Activated CD8-positive, alpha-beta memory T cell treated with anti-CD3 and anti-CD28 coated beads for 1 hour (primary cell): Measurements from ENCODE around the gene PTGR2.
"Not testable (repeated sequence)": the region's sequence is repeated elsewhere in the genome, so short reads cannot be mapped to it uniquely, and the experiment has no call there.

Experiments
- DNase-seq, 2 donors: peaks; one replicate each; pipeline ENCODE4 v3.0.0-alpha.2; 2020; ENCODE audit warnings: low read depth in 1 of 2; ENCODE audit errors: extremely low read depth in 1 of 2

The PTGR2 gene

DNA sequence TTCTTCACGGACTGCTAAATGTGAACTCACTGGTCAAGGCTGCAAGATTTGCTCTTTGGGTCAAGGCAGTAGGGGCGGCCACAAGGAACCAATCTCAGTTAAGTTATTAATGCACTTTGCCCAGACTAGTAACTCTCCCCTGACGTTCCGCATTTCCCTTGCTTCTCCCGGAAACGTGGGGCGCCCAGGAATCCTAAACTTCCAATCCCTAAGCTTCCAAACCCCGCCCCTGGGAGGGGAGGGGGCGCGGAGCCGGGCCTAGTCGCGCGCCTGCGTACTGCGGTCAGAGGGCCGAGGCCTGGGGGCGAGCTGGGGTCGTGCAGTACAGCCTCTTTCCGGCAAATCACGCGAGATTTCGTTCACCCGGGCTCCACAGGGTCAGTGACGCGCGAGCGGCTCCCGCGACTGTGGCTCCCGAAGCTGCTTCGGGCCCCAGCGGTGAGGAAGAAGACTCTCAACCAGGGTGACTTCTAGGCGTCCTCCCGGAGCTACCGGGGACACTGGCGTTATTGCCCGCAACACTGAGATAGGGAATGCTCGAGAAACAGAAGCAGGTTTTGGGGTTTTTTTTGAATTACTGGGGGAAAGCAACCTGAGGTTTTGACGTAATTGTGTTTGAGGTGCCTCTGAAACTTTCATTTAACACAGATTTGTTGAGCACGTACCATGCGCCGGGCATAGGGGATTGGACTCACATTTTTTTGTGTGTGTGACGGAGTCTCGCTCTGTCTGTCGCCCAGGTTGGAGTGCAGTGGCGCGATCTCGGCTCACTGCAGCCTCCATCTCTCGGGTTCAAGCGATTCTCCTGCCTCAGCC lies at the start of gene PTGR2:
TSS of gene PTGR2 (plus strand) at position 265 of the 816 bp plus-strand sequence. CDS start 7,032 bp downstream, outside the sequence.
- peak; percentile 75 to 88 for DNase-seq

DNA sequence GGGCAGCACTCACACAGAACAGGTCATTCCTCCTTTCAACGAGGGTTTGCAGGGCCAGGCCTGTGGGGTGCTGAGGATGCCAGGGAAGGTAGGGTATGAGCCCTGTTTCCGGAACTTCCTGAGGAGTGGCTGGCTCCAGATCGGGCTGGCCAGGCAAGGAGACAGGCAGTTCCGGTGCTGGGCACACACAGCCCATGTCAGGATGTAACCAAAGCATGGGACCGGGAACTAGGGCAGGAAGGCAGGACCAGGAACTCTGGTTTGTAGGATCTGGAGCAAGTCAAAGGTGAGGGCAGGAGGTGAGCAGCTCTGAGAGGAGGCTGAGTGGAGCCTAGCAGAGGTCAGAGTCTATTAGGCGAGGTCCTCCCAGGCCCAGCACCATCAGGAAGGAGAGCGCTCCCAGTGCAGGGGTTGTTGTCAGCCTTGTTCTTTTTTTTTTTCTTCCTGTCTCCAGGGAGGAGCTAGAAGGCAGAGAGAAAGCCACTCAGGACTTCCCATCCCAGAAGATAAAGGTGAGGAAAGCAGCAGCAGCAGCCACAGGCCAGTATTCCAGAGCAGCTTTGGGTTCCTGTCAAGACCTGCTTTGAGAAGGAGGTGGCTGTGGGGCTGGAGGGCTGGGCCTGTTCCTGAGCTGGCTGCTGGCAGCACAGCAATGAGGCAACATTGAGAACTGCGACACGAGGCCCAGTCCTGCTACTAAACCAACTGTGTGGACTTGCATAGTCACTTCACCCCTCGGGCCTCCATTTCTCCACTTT lies 49.0 kb upstream of the PTGR2 start:
- no peak for DNase-seq

DNA sequence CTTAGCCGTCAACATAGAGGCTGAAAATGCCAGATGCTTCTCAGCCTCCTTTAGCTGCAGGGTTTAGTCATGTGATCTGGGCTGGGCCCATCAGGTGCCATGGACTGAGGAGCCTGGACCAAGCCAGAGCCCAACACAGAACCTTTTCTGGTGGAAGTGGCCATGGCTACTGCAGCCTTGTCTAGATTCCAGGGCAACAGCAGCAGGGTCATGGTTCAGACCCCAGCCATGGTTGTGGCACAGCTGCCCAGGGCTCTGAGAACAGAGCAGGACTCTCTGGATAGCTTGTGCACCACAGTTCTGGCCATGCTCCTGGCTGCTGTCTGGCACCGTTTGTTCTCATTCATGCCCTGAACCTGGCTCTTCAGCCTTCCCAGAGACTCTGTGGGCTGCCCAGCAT lies 47.0 kb upstream of the PTGR2 start:
- no peak for DNase-seq

DNA sequence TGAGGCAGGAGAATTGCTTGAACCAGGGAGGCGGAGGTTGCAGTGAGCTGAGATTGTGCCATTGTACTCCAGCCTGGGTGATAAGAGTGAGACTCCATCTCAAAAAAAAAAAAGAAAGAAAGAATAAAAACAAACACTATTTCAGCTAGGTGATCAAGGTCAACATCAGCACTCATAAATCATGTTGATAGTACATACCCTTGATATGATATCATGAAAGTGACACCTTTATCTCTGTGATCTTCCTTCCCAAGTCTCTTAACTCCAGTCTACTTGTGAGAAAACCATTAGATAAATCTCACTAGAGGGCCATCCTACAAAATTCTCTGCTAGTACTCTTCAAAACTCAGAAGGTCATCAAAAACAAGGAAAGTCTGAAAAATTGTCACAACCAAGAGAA lies 44.2 kb upstream of the PTGR2 start:
- DNase-seq: no peak

DNA sequence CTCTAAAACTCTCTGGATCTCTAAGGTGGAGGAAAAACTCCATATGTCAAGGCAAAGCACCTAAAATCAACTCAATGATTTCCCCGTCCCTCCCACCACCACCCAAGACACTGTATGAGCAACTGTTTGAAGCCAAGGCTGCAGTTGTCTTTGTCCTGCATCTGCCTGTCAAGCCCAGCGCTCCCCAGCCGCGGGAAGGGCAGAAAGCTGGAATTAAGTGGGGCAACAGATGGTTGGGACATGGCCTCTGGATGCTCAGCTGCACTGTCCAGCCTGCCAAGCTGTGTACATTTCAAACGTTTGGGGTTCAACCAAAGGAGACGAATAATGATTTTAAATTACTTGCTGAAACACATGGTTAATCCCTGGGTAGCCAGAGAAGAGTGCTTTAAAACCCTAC lies 42.2 kb upstream of the PTGR2 start:
- no peak for DNase-seq

DNA sequence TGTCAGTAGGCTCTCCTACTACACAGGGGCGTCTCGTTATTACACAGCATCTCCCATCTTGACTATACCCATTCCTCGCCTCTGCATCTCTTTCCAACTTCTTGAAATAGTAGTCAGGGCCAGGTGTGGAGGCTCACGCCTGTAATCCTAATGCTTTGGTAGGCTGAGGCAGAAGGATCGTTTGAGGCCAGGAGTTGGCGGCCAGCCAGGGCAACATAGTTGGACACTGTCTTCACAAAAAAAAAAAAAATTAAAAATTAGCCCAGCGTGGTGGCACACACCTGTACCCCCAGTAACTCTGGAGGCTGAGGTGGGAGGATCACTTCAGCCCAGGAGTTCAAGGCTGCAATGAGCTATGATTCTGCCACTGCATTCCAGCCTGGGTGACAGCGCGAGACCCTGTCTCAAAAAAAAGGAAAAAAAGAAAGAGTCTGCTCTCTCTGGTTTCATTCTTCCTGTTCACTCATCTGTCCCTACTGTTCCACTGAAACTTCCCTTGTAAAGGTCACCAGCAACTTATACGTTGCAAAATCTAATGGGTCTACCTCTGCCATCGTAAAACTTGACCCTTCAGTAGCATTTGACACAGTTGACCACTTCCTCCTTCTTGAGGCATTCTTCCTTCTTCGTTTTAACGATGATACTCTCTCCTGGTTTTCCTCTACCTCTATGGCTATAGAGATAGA lies 41.0 kb upstream of the PTGR2 start:
- no peak for DNase-seq

DNA sequence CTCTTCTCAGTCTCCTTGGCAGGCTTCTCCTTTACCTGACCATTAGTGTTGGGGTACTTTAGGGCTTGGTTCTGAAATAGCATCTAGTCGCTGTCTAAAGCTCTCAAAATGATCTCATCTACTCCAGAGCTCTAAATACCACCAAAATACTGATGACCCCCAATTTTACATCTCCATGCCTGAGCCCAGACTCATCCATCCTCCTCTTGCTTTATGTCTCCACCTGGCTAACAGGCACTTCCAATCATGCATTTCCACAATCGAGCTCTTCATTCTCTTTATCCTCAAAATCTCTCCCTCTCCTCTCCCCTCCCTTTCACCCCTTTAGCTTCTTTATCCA lies 40.5 kb upstream of the PTGR2 start:
- DNase-seq: no peak

DNA sequence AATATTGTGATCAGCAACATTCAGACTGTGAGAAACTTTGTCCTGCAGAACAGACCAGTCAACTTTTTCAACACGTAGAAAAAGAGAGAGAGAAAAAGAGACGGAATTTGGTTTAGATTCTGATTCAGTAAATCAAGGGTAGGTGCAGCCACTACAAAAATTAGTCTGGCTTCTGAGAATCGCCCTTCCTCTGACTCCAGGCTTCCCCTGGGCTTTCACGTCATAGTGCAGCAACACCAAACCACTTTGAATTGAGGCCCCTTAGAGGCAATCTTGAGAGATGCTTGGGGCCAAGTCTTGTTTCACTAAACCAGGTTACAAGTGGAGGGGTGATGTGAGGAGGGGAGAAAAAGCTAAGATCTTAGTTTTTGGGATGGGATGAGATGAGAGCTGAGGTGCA lies 37.5 kb upstream of the PTGR2 start:
- DNase-seq: no peak

DNA sequence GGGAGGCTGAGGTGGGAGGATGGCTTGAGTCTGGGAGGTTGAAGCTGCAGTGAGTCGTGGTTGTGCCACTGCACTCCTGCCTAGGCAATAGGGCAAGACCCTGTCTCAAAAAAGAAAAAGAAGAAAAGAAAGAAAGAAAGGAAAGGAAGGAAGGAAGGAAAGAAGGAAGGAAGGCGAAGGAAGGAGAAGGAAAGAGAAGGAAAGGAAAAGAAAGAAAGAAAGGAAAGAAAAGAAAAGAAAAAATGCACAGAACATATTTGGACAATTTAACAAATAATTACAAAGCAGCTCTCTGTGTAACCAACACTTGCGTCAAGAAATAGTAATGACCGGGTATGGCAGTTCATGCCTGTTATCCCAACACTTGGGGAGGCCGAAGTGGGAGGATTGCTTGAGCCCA lies 35.8 kb upstream of the PTGR2 start:
- DNase-seq: no peak

DNA sequence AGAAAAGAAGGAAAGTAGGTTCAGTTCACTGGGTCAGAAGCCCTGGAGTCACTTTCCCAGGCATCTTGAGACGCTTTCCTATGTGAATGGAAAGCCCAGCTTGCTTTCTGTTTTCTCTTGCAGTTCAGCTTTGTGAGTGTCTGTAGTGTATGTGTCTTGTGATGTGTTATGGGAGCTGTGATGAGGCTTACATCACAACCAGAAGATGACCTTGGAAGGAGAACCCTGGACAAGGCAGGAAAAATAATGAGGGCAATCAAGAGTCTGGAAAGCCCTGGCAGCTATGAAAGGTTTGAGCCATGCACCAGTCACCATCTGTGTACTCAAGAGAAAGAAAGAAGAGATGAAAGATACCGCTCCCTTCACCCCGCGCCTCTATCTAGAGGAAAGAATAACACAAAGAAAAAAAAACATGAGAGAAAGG lies 35.2 kb upstream of the PTGR2 start:
- DNase-seq: no peak

DNA sequence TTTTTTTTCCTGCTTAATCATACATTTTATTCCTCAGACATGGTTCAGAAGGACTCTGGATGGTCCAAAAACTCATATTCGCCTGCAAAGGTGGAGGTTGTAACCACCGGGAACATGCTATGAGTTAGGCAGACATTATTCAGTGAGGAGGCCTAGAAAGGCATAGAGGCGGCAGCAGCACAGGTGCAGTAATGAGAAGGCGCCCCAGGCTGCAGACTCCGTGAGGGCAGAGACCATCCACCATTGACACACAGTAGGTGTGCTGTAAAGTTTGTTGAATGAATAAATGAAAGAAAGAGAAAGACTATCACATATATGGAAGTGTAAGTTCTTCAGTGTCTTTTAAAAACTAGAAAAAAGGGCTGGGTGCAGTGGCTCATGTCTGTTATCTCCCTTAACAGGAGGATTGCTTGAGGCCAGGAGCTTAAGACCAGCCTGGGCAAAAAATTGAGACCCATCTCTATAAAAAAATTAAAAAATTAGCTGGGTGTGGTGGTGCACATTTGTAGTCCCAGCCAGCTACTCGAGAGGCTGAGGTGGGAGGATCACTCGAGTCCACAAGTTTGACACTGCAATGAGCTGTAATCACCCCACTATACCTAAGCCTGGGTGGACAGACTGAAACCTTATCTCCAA lies 34.5 kb upstream of the PTGR2 start:
- no peak for DNase-seq

DNA sequence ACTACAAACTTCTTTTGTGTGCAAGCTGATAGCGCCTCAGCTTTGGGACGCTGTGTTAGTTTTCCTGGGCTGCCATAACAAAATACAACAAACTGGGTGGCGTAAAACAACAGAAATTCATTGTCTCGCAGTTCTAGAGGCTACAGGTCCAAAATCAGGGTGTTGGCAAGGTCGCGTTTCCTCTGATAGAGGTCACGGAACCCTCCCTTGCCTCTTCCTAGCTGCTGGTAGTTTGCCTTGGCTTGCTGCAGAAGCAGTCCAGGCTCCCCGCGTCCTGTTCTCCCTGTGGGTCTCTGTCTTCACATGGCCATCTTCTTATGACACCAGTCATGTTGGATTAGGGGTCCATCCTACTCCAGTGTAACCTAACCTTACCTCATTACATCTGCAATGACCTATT lies 32.8 kb upstream of the PTGR2 start:
- DNase-seq: no peak

DNA sequence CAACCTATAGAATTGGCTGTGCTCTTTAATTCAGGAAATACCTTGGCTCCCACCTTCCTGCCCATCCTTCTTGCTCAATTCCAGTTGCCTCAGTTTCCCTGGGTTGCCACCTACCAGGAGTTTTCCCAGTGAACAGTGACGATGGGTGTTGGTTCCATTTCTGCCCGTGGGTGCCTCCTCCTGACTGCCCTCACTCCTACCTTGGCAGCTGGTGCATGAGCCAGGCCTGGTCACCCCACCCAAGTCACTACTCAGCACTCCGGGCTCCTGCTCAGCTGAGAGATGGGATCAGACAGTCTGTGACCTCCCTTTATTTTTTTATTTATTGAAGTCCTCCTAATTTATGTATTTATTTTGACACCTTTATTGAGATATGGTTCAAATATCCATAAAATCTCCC lies 31.0 kb upstream of the PTGR2 start:
- DNase-seq: no peak

DNA sequence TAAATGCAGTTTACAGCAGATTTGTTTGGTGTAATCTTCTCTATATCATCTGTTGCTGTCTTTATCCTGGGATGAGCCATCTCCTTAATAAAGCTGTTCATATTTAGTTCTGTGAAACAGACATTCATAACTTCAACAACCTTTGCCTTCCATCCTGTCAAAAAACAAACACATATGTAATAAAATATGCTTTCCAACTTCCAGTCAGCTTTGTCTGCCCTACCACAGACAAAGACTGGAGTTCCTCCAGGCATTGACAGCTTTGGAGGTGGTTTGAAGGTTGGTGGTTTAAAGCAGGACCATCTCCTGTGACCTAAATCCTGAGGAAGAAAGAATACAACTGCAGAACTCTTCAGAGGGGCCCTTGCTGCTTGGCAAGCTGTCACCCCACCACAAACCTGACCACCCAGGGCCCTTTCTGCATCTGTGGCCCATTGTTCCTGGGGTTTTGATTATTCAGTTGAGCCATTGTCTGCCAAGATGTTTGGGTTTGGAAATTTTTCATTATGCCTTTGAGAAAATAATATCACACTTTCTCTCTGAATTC lies 28.2 kb upstream of the PTGR2 start:
- no peak for DNase-seq

DNA sequence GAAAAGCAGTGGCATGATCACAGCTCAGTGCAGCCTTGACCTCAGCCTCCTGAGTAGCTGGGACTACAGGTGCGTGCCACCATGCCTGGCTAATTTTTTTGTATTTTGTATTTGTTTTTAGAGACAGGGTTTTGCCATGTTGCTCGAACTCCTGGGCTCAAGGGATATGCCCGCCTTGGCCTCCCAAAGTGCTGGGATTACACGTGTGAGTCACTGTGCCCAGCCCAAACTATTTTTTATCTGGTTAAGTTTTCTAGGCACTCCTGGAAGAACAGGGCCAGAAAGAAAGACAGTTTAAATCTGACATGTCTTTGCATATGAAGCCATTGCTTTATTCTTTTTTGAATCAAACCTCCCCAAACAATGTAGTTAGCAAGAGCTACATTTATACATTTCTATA lies 27.5 kb upstream of the PTGR2 start:
- DNase-seq: no peak

DNA sequence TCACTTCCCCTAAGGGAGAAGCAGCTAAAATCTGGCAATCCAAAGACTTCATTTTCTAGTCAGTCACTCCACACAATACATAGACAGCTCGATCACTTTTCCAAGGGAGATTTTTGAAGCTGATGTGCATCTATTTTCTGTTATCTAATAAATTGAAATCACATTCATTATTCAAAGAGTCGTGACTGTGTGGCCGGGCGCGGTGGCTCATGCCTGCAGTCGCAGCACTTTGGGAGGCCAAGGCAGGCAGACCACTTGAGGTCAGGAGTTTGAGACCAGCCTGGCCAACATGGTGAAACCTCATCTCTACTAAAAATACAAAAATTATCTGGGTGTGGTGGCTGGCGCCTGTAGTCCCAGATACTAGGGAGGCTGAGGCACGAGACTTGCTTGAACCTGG lies 27.1 kb upstream of the PTGR2 start:
- DNase-seq: no peak

DNA sequence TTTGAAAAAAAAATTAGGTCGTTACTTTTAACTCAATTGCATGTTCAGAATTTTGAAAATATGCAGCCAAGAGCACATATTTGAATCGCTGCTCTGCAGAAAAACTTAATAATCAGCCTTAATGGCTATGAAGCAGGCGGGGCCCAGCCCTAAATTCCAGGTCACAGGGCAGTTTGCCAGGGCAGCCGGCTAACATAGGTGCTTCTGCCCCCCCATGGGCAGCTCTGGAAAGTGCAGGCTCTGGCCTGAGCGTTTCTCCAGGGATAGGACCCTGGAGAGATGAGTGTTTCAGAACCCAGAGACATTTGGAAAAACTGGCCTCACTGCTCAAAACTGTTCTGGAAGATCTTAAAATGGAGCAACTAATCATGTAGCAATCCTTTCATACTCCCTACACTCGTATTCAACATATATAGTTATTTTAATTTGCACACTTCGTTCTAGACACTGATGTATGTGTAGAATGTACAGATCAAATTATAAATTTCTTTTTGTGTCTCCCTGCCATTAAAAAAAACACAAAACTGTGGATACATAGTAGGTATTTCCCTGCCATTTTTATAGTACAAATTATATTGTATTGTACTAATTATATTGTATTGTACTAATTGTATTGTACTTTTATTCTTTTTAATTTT lies 26.0 kb upstream of the PTGR2 start:
- DNase-seq: peak; percentile 42 to 71

DNA sequence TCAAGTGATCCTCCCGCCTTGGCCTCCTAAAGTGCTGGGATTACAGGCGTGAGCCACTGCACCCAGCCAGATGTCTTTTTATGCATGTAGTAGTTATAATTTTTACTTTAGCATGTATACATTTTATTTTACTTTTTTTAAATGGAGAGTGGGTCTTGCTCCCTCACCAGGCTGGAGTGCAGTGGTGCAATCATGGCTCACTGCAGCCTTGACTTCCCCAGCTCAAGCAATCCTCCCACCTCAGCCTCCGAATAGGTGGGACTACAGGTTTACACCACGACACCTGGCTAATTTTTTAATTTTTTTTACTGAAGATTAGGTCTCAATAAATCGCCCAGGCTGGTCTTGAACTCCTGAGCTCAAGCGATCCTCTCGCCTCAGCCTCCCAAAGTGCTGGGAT lies 24.4 kb upstream of the PTGR2 start:
- not testable (repeated sequence) for DNase-seq

DNA sequence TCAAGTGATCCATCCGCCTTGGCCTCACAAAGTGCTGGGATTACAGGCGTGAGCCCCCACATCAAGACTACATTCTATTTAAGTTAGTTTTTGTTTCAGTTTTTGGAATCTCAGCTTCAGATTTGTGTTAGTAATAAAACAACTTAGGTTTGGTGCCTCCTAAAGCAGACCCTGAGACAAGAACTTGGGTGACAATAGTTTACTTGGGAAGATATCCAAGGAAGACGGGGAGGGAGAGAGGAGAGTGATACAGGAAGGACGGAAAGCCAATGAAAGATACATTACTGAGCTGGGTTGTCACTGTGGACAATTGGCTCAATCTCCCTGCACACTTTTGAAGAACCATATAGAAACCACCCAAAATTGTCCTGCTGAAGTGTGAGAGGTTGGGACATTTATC lies 22.6 kb upstream of the PTGR2 start:
- DNase-seq: no peak

DNA sequence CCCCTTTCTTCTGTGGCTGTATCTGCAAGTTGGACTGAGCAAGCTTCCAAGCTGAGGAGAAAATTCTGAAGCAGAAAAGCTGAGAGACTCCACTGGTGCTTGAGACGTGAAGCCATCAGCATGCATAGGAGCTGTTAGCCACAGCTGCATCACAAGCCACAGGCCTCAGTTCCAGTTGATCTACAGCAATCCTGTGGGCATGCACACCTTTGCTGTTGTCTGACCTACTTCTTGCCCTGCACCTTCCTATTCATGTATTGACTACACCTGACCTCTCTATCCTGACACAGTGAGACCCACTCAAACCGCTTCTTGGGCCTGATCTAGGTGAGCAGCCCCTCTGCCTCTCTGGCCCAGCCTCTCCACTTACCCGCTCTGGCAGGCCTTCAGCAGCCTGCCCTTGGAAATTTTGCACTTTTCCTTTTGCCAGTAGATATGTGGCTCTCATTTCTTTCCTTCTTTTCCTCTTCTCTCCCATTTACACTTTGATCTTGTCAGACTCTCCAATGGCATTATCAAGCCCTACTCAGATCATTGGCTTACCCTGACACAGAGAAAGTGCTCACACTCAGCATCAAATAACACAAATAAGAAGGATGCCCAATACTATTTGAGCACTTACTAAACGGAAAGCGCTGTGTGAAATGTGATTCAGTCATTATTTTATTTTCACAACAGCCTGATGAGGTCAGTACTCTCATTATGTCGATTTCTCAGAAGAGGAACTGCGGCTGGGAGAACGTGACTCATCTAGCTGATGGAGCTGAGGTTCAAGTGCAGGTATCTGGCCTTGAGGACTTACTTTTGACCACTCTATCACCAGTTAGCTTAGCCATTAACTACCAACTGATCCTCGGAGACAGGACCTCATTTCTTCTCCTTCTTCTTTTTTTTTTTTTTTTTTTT lies 21.9 kb upstream of the PTGR2 start:
- no peak for DNase-seq
